ENCODE results near the gene CILP.

CILP gene

DNA sequence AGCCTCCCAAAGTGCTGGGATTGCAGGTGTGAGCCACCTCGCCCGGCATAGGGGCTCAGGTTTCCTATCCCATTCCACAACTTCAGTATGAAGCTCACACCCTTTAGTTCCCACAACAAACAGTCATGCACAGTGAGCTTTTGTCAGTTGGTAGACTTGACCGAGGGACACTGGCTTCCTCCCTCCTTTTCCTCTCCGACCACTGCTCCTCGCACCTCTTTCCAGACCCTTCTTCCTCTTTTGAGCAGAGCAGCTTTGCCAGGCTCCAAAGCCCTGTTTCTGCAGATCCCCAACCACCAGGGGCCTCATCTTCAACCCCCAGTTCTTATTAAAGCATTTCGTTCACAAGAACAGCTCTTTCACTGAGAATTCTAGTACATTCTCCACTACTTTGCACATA lies 12.7 kb upstream of the CILP start:
- no peak overlapping the region for H3K4me3 ChIP-seq (ENCODE audit: low read depth, low read length)
- DNase-seq (ENCODE audit: low read depth), result no peak

DNA sequence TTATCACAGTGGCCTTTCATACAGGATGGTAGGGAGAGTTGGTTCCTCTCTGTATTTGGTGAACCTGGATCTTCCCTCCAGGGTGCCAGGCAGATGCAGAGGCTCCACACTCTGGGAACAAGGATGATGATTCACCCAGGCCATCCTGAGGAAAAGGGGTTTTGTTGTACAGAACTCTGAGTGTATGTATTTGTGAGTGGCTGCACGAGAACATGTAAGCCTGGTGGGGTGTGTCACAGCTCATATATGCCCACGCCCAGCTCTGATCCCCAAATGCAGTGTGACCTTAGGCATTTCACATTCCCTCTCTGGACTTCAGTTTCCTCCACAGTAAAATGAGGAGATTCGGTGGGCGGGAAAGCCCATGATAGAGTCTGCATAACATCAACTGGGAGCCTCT lies 11.6 kb upstream of the CILP start:
- TF ChIP-seq, protein P1, sequence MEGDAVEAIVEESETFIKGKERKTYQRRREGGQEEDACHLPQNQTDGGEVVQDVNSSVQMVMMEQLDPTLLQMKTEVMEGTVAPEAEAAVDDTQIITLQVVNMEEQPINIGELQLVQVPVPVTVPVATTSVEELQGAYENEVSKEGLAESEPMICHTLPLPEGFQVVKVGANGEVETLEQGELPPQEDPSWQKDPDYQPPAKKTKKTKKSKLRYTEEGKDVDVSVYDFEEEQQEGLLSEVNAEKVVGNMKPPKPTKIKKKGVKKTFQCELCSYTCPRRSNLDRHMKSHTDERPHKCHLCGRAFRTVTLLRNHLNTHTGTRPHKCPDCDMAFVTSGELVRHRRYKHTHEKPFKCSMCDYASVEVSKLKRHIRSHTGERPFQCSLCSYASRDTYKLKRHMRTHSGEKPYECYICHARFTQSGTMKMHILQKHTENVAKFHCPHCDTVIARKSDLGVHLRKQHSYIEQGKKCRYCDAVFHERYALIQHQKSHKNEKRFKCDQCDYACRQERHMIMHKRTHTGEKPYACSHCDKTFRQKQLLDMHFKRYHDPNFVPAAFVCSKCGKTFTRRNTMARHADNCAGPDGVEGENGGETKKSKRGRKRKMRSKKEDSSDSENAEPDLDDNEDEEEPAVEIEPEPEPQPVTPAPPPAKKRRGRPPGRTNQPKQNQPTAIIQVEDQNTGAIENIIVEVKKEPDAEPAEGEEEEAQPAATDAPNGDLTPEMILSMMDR (IDR thresholded peaks at IDR 0.05; ENCODE audit: insufficient read depth, low read depth, low read length, missing control alignments), result no peak
- H3K4me3 ChIP-seq (ENCODE audit: low read depth, low read length), result no peak overlapping the region
- no peak for DNase-seq (ENCODE audit: low read depth)

More for the DNA sequence above, 12.7 kb upstream of the CILP start:
- TF ChIP-seq, protein P1 (IDR thresholded peaks at IDR 0.05; ENCODE audit: insufficient read depth, low read depth, low read length, missing control alignments), result no peak

DNA sequence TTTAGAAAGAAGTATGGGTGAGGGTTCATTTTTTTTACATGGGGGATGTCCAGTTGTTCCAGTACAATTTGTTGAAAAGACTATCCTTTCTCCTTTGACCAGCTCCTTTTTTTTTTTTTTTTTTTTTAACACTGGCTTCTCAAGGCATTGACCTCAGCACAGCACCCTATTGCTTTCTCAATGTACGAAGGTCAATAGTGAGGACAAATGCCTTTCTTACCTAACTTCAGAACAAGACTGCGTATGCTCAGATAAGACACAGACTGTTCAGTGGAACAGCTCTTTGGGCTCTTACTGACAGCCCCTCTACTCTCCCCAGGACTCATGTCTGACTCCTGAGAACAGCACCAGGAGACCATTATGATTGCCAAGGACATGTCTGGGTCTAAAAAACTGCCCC lies 10.4 kb upstream of the CILP start:
- no peak for DNase-seq (ENCODE audit: low read depth)
- H3K4me3 ChIP-seq (ENCODE audit: low read depth, low read length), result no peak overlapping the region
- TF ChIP-seq, protein P1 (IDR thresholded peaks at IDR 0.05; ENCODE audit: insufficient read depth, low read depth, low read length, missing control alignments), result no peak

GRCh38 chr15:65219137-65219536 lies 7.9 kb upstream of the CILP start:
- DNase-seq (ENCODE audit: low read depth), result no peak
- TF ChIP-seq, protein P1 (IDR thresholded peaks at IDR 0.05; ENCODE audit: insufficient read depth, low read depth, low read length, missing control alignments), result no peak
- H3K4me3 ChIP-seq (ENCODE audit: low read depth, low read length), result no peak overlapping the region

GRCh38 chr15:65217526-65218482 lies 6.5 kb upstream of the CILP start:
- no peak for DNase-seq (ENCODE audit: low read depth)
- no peak overlapping the region for H3K4me3 ChIP-seq (ENCODE audit: low read depth, low read length)
- TF ChIP-seq, protein P1 (IDR thresholded peaks at IDR 0.05; ENCODE audit: insufficient read depth, low read depth, low read length, missing control alignments), result no peak

DNA sequence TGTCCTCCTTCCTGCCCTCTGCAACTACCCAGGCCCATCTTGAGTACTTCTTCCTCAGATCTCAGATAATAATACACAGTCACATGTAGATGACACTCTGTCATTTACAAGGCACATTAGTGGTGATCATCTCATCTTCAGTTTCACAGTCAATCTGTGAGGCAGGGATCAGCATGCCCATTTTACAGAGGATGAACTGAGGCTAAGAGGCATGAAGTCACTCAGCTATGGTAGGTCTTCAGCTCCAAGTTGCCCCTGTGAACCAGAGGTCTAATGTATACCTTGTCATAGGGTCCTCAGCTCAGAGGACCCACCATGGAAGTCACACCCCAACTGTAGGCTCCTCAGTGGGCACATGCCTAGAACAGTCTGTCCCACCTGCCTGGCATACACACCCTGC lies 4.2 kb upstream of the CILP start:
- TF ChIP-seq, protein P1 (IDR thresholded peaks at IDR 0.05; ENCODE audit: insufficient read depth, low read depth, low read length, missing control alignments), result no peak
- DNase-seq (ENCODE audit: low read depth), result no peak
- no peak overlapping the region for H3K4me3 ChIP-seq (ENCODE audit: low read depth, low read length)
